ENCODE results near the gene STXBP1. TPM values are rescaled to one million over a fixed set of nuclear protein-coding genes. Genes with fewer than 3 reads are reported as not detected.

STXBP1 gene
- total and polyA plus RNA-seq, 2 of the 8 experiments (the other 6 are each of a cell fraction or from before 2014, with no cell fraction given), result 11.5 to 60.9 TPM

DNA sequence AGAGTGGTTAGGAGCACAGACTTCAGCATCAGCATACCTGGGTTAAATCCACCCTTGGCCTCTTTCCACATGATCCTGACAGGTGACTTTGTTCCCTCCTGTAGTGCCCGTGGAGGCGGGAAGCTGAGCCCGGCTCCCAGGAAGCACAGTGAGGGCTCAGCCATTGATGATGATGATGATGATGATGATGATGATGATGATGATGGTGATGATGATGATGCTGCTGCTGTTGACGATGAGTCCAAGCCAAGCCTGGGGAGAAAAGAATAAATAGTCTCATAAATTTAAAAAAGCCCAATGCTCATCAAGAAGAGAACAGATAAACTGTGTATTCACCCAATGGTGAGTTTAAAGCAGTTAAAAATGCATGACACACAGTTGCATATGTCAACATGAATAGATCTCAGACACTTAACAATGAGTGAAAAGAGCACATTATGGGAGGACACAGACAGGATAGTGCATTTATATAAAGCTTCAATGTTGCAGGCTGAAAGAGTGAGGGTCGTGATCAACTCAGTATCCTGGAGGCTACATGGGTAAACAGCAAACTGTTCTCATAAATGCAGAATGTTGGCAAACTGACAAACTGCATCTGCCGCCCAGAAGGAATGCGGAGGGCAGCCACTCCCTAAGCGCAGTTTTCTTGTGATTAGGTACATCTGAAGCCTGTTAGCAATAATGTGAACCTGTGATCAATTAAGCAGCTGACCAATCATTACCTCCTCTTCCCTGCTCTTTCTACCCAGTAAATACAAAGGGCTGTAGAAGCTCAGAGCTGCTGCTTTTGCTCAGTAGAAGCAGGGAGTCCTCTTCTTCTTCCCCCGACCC lies 83.0 kb downstream of the STXBP1 start (continued):
- TF ChIP-seq, protein P1, sequence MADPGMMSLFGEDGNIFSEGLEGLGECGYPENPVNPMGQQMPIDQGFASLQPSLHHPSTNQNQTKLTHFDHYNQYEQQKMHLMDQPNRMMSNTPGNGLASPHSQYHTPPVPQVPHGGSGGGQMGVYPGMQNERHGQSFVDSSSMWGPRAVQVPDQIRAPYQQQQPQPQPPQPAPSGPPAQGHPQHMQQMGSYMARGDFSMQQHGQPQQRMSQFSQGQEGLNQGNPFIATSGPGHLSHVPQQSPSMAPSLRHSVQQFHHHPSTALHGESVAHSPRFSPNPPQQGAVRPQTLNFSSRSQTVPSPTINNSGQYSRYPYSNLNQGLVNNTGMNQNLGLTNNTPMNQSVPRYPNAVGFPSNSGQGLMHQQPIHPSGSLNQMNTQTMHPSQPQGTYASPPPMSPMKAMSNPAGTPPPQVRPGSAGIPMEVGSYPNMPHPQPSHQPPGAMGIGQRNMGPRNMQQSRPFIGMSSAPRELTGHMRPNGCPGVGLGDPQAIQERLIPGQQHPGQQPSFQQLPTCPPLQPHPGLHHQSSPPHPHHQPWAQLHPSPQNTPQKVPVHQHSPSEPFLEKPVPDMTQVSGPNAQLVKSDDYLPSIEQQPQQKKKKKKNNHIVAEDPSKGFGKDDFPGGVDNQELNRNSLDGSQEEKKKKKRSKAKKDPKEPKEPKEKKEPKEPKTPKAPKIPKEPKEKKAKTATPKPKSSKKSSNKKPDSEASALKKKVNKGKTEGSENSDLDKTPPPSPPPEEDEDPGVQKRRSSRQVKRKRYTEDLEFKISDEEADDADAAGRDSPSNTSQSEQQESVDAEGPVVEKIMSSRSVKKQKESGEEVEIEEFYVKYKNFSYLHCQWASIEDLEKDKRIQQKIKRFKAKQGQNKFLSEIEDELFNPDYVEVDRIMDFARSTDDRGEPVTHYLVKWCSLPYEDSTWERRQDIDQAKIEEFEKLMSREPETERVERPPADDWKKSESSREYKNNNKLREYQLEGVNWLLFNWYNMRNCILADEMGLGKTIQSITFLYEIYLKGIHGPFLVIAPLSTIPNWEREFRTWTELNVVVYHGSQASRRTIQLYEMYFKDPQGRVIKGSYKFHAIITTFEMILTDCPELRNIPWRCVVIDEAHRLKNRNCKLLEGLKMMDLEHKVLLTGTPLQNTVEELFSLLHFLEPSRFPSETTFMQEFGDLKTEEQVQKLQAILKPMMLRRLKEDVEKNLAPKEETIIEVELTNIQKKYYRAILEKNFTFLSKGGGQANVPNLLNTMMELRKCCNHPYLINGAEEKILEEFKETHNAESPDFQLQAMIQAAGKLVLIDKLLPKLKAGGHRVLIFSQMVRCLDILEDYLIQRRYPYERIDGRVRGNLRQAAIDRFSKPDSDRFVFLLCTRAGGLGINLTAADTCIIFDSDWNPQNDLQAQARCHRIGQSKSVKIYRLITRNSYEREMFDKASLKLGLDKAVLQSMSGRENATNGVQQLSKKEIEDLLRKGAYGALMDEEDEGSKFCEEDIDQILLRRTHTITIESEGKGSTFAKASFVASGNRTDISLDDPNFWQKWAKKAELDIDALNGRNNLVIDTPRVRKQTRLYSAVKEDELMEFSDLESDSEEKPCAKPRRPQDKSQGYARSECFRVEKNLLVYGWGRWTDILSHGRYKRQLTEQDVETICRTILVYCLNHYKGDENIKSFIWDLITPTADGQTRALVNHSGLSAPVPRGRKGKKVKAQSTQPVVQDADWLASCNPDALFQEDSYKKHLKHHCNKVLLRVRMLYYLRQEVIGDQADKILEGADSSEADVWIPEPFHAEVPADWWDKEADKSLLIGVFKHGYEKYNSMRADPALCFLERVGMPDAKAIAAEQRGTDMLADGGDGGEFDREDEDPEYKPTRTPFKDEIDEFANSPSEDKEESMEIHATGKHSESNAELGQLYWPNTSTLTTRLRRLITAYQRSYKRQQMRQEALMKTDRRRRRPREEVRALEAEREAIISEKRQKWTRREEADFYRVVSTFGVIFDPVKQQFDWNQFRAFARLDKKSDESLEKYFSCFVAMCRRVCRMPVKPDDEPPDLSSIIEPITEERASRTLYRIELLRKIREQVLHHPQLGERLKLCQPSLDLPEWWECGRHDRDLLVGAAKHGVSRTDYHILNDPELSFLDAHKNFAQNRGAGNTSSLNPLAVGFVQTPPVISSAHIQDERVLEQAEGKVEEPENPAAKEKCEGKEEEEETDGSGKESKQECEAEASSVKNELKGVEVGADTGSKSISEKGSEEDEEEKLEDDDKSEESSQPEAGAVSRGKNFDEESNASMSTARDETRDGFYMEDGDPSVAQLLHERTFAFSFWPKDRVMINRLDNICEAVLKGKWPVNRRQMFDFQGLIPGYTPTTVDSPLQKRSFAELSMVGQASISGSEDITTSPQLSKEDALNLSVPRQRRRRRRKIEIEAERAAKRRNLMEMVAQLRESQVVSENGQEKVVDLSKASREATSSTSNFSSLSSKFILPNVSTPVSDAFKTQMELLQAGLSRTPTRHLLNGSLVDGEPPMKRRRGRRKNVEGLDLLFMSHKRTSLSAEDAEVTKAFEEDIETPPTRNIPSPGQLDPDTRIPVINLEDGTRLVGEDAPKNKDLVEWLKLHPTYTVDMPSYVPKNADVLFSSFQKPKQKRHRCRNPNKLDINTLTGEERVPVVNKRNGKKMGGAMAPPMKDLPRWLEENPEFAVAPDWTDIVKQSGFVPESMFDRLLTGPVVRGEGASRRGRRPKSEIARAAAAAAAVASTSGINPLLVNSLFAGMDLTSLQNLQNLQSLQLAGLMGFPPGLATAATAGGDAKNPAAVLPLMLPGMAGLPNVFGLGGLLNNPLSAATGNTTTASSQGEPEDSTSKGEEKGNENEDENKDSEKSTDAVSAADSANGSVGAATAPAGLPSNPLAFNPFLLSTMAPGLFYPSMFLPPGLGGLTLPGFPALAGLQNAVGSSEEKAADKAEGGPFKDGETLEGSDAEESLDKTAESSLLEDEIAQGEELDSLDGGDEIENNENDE (IDR thresholded peaks at IDR 0.05; ENCODE audit: insufficient replicate concordance, low read length), result no peak
- no peak for TF ChIP-seq FOSL1 (IDR thresholded peaks at IDR 0.05; ENCODE audit: insufficient read depth, low read depth, low read length)
- no peak for TF ChIP-seq CEBPB (IDR thresholded peaks at IDR 0.05; ENCODE audit: low read depth, low read length)
- TF ChIP-seq RAD21 (IDR thresholded peaks at IDR 0.05 in 1 of 2, conservative IDR thresholded peaks at IDR 0.05 in 1 of 2; ENCODE audit: low read depth in 2 of 2, low read length in 2 of 2), result no peak
- TF ChIP-seq, protein P2, sequence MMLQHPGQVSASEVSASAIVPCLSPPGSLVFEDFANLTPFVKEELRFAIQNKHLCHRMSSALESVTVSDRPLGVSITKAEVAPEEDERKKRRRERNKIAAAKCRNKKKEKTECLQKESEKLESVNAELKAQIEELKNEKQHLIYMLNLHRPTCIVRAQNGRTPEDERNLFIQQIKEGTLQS (IDR thresholded peaks at IDR 0.05; ENCODE audit: insufficient read depth, low read depth, low read length), result no peak
- TF ChIP-seq CHD2 (IDR thresholded peaks at IDR 0.05; ENCODE audit: low read length), result no peak
- no peak for TF ChIP-seq BACH1 (IDR thresholded peaks at IDR 0.05; ENCODE audit: low read length)
- TF ChIP-seq CTBP2 (IDR thresholded peaks at IDR 0.05; ENCODE audit: borderline replicate concordance, insufficient read depth, insufficient read length, low read length), result no peak
- TF ChIP-seq ASH2L (IDR thresholded peaks at IDR 0.05; ENCODE audit: low read length), result no peak
